K562 (cell line): ENCODE measurements around the gene TIMM17B. TPM values are rescaled to one million over a fixed set of nuclear protein-coding genes. Genes with fewer than 3 reads are reported as not detected.
A peak's percentile ranks its signal among the peaks of the same experiment; 100 is the strongest.

Source experiments
- BMI1 ChIP-seq: fragments of 150-350 bp; IDR thresholded peaks from 2 replicates; pipeline ENCODE4 v1.6.1; 2014; ENCODE audit warnings: low read length
- ELF4 ChIP-seq: fragments of 450-650 bp; formaldehyde crosslinking; IDR thresholded peaks from 2 replicates; pipeline ENCODE4 v1.4.0; 2022; ENCODE audit warnings: missing genetic modification characterization
- FIP1L1 ChIP-seq: fragments of 200-400 bp; formaldehyde crosslinking; IDR thresholded peaks from 2 replicates; pipeline ENCODE4 v1.6.1; 2018; ENCODE audit warnings: mild to moderate bottlenecking, low read depth, low read length; ENCODE audit not compliant: poor library complexity, severe bottlenecking
- HDAC8 ChIP-seq: fragments of 450-650 bp; IDR thresholded peaks from 2 replicates; pipeline ENCODE4 v1.6.1; 2016; ENCODE audit warnings: mild to moderate bottlenecking, missing genetic modification characterization, moderate library complexity, missing compliant biosample characterization
- KHSRP ChIP-seq: fragments of 450-650 bp; IDR thresholded peaks from 2 replicates; pipeline ENCODE4 v1.6.1; 2017
- MEF2A ChIP-seq: IDR thresholded peaks from 2 replicates; pipeline ENCODE4 v1.6.1; 2011; ENCODE audit warnings: low read depth, mild to moderate bottlenecking, low read length, moderate library complexity; ENCODE audit not compliant: control insufficient read depth
- NELFE ChIP-seq: IDR thresholded peaks from 2 replicates; pipeline ENCODE4 v1.6.1; 2011; ENCODE audit warnings: mild to moderate bottlenecking; ENCODE audit not compliant: insufficient read depth, insufficient read length
- PCBP1 ChIP-seq: fragments of 200-400 bp; formaldehyde crosslinking; IDR thresholded peaks from 2 replicates; pipeline ENCODE4 v1.6.1; 2018; ENCODE audit warnings: mild to moderate bottlenecking, low read depth, low read length; ENCODE audit not compliant: poor library complexity, severe bottlenecking
- RBM25 ChIP-seq: fragments of 200-400 bp; formaldehyde crosslinking; IDR thresholded peaks from 2 replicates; pipeline ENCODE4 v1.6.1; 2018; ENCODE audit warnings: low read length, low read depth, moderate library complexity; ENCODE audit not compliant: severe bottlenecking
- RHOXF2B ChIP-seq: fragments of 250-450 bp; sonication (Bioruptor Pico); conservative IDR thresholded peaks from 2 replicates; pipeline ENCODE4 v1.5.1; 2021
- SLC30A9 ChIP-seq: fragments of 250-450 bp; sonication (Bioruptor Pico); IDR thresholded peaks from 2 replicates; pipeline ENCODE4 v1.8.0; 2022; ENCODE audit warnings: mild to moderate bottlenecking, moderate library complexity
- SMAD1 ChIP-seq: fragments of 150-350 bp; IDR thresholded peaks from 2 replicates; pipeline ENCODE4 v1.6.1; 2014; ENCODE audit warnings: low read length, low read depth; ENCODE audit not compliant: partially characterized antibody
- TCFL5 ChIP-seq: fragments of 250-450 bp; sonication (Bioruptor Pico); conservative IDR thresholded peaks from 2 replicates; pipeline ENCODE4 v1.6.1; 2021; ENCODE audit warnings: mild to moderate bottlenecking, moderate library complexity, matching md5 sums
- ZBTB34 ChIP-seq: fragments of 250-450 bp; sonication (Bioruptor Pico); IDR thresholded peaks from 2 replicates; pipeline ENCODE4 v1.8.0; 2021; ENCODE audit warnings: mild to moderate bottlenecking, moderate library complexity
- ZFP36 ChIP-seq: fragments of 150-350 bp; IDR thresholded peaks from 2 replicates; pipeline ENCODE4 v1.6.1; 2018; ENCODE audit warnings: low read length, low read depth; ENCODE audit not compliant: partially characterized antibody
- ZNF217 ChIP-seq: sonication (generic); formaldehyde crosslinking; IDR thresholded peaks from 2 replicates; pipeline ENCODE4 v1.8.0; 2022; ENCODE audit warnings: mild to moderate bottlenecking, missing genetic modification reagents
- ZNF316 ChIP-seq: fragments of 450-650 bp; IDR thresholded peaks from 2 replicates; pipeline ENCODE4 v1.6.1; 2016
- ZNF778 ChIP-seq: fragments of 450-650 bp; formaldehyde crosslinking; IDR thresholded peaks from 2 replicates; pipeline ENCODE4 v1.4.0; 2020; ENCODE audit warnings: mild to moderate bottlenecking, moderate library complexity
- ZNF780A ChIP-seq: fragments of 250-450 bp; sonication (Bioruptor Pico); IDR thresholded peaks from 2 replicates; pipeline ENCODE4 v1.5.0; 2021; ENCODE audit warnings: mild to moderate bottlenecking
- ZNF785 ChIP-seq: fragments of 250-450 bp; sonication (Bioruptor Pico); IDR thresholded peaks from 2 replicates; pipeline ENCODE4 v1.4.0; 2020; ENCODE audit warnings: mild to moderate bottlenecking
- polyA plus RNA-seq, 8 experiments: library from polyadenylated mRNA; depleted of rRNA in 4 of 8; stranded (reverse) in 5 of 8; unstranded in 3 of 8; fragments of >200 nt; fragmentation: Nextera tagmentation in 2 of 8; fragmentation: Illumina TruSeq in 1 of 8; extraction: Ambion mirVana in 2 of 8; extraction: Trizol in 1 of 8; gene quantifications; 2 replicates each; pipeline versions ENCODE4 v1.2.1 to v1.2.3, GENCODE V29; 2011 to 2014; ENCODE audit warnings: inconsistent platforms in 1 of 8, missing spikeins in 1 of 8
- total RNA-seq, 7 experiments: library from RNA; depleted of rRNA in 6 of 7; stranded (reverse); fragments of >200 nt in 6 of 7; fragmentation: Illumina TruSeq in 2 of 7; extraction: Trizol in 2 of 7; gene quantifications; 2 replicates each; pipeline versions ENCODE4 v1.2.1 to v1.2.3, GENCODE V29; 2011 to 2021; ENCODE audit warnings: low replicate concordance in 1 of 7
- TF ChIP-seq, protein P1 (sequence below): sonication (generic); formaldehyde crosslinking; IDR thresholded peaks from 2 replicates; pipeline ENCODE4 v1.8.0; 2022; ENCODE audit warnings: mild to moderate bottlenecking, low read depth, missing genetic modification reagents
- TF ChIP-seq, protein P2 (sequence below): sonication (generic); formaldehyde crosslinking; IDR thresholded peaks from 2 replicates; pipeline ENCODE4 v1.8.0; 2023; ENCODE audit warnings: mild to moderate bottlenecking, missing genetic modification reagents
- TF ChIP-seq, protein P3 (sequence below): conservative IDR thresholded peaks from 2 replicates; pipeline ENCODE4 v1.6.1; 2011; ENCODE audit warnings: low read depth, mild to moderate bottlenecking, low read length; ENCODE audit not compliant: control insufficient read depth
- TF ChIP-seq, protein P4 (sequence below): fragments of 450-650 bp; IDR thresholded peaks from 2 replicates; pipeline ENCODE4 v1.6.1; 2016; ENCODE audit warnings: missing biosample characterization, missing genetic modification characterization

TIMM17B gene
- total and polyA plus RNA-seq, 9 of the 15 experiments (the other 6 are each of a cell fraction or from before 2014, with no cell fraction given) = 9.9 to 184 (median 115) TPM

DNA sequence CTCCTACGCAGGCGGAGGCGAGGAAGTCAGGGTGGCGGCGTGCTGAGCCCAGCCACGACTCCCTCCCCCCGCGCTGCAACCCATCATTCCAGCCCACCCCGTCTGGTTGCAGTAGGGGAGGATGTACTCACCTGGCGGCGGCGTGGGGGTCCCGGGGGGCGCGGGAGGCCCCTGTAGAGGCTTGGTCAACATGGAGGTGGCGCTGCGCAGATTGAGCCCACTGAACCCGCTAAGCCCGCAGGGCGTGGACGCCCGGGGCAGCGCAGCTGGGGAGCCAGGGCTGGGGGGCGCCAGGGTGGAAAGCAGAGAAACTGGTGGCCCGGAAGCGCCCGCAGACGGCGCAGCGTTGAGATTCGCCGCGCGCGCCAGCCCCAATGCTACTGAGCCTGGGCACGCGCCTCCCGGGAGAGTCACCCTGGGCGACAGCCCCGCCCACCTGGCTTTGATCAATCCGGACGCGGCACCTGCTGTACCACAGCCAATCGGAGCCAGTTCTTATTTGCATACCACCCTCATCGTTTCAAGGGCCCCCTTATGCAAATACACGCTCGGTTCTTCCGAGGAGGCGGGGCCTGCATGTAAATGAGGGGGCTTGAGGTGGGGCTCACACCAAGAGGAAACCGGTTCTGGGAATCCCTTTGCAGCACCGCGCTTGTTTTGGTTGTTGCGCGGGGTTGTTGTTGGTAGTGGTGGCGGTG lies 21.2 kb upstream of the TIMM17B start, which contains the start of gene PIM2 (continued):
- peak; percentile 50 for TF ChIP-seq NELFE
- no peak for TF ChIP-seq ZNF780A (CRISPR knock-in tag)
- TF ChIP-seq, protein P1, sequence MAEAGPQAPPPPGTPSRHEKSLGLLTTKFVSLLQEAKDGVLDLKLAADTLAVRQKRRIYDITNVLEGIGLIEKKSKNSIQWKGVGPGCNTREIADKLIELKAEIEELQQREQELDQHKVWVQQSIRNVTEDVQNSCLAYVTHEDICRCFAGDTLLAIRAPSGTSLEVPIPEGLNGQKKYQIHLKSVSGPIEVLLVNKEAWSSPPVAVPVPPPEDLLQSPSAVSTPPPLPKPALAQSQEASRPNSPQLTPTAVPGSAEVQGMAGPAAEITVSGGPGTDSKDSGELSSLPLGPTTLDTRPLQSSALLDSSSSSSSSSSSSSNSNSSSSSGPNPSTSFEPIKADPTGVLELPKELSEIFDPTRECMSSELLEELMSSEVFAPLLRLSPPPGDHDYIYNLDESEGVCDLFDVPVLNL (CRISPR knock-in tag) = no peak
- TF ChIP-seq ZNF217 (CRISPR knock-in tag) = no peak
- no peak for TF ChIP-seq MEF2A
- TF ChIP-seq TCFL5 (CRISPR knock-in tag) = no peak
- no peak for TF ChIP-seq BMI1
- TF ChIP-seq KHSRP = no peak
- no peak for TF ChIP-seq ZFP36
- peak; percentile 36 for TF ChIP-seq FIP1L1
- TF ChIP-seq ZBTB34 (CRISPR knock-in tag) = no peak
- no peak for TF ChIP-seq PCBP1
- TF ChIP-seq SLC30A9 (CRISPR knock-in tag) = no peak
- no peak for TF ChIP-seq RBM25
- TF ChIP-seq, protein P2, sequence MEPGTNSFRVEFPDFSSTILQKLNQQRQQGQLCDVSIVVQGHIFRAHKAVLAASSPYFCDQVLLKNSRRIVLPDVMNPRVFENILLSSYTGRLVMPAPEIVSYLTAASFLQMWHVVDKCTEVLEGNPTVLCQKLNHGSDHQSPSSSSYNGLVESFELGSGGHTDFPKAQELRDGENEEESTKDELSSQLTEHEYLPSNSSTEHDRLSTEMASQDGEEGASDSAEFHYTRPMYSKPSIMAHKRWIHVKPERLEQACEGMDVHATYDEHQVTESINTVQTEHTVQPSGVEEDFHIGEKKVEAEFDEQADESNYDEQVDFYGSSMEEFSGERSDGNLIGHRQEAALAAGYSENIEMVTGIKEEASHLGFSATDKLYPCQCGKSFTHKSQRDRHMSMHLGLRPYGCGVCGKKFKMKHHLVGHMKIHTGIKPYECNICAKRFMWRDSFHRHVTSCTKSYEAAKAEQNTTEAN (CRISPR knock-in tag) = no peak
- TF ChIP-seq HDAC8 (tag) = no peak
- TF ChIP-seq RHOXF2B (CRISPR knock-in tag) = no peak
- TF ChIP-seq, protein P3, sequence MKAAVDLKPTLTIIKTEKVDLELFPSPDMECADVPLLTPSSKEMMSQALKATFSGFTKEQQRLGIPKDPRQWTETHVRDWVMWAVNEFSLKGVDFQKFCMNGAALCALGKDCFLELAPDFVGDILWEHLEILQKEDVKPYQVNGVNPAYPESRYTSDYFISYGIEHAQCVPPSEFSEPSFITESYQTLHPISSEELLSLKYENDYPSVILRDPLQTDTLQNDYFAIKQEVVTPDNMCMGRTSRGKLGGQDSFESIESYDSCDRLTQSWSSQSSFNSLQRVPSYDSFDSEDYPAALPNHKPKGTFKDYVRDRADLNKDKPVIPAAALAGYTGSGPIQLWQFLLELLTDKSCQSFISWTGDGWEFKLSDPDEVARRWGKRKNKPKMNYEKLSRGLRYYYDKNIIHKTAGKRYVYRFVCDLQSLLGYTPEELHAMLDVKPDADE = no peak
- TF ChIP-seq ZNF316 = no peak
- TF ChIP-seq, protein P4, sequence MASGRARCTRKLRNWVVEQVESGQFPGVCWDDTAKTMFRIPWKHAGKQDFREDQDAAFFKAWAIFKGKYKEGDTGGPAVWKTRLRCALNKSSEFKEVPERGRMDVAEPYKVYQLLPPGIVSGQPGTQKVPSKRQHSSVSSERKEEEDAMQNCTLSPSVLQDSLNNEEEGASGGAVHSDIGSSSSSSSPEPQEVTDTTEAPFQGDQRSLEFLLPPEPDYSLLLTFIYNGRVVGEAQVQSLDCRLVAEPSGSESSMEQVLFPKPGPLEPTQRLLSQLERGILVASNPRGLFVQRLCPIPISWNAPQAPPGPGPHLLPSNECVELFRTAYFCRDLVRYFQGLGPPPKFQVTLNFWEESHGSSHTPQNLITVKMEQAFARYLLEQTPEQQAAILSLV (tag) = no peak
- TF ChIP-seq ELF4 = no peak
- TF ChIP-seq ZNF785 (CRISPR knock-in tag) = no peak
- peak; percentile 77 for TF ChIP-seq SMAD1
- TF ChIP-seq ZNF778 = no peak
